Gastrocnemius medialis (tissue), 4 donors: Measurements from ENCODE around the gene FAM89A. TPM values are rescaled to one million over a fixed set of nuclear protein-coding genes. Genes with fewer than 3 reads are reported as not detected.
A peak's percentile ranks its signal among the peaks of the same experiment; 100 is the strongest.

ENCODE experiments used
- ATAC-seq, 2 donors: fragments of 150-250 bp; one replicate each; pipeline ENCODE4 v1.9.1; 2016
- DNase-seq, 2 donors: peaks; one replicate each; pipeline ENCODE4 v3.0.0-alpha.2; 2019
- H3K27ac ChIP-seq, 4 donors: fragments of 200-600 bp; sonication (generic); 1 replicate in 1 of 4; 2 replicates in 3 of 4; pipeline ENCODE4 v1.5.1; 2016 to 2018; ENCODE audit warnings: mild to moderate bottlenecking in 2 of 4, moderate library complexity in 1 of 4
- H3K27me3 ChIP-seq, 3 donors: fragments of 200-600 bp; sonication (generic) in 2 of 3; 1 replicate in 1 of 3; 2 replicates in 2 of 3; pipeline versions ENCODE4 v1.5.1 to v1.6.0; 2016 to 2019; ENCODE audit warnings: mild to moderate bottlenecking in 1 of 3, moderate library complexity in 1 of 3
- H3K36me3 ChIP-seq, 2 donors: fragments of 200-600 bp; sonication (generic) in 1 of 2; one replicate each; pipeline ENCODE4 v1.5.1; 2017 to 2018
- H3K4me1 ChIP-seq, 2 donors: fragments of 200-600 bp; sonication (generic) in 1 of 2; one replicate each; pipeline ENCODE4 v1.5.1; 2016 to 2017; ENCODE audit warnings: mild to moderate bottlenecking in 2 of 2
- H3K4me3 ChIP-seq, 4 donors: fragments of 200-600 bp; sonication (generic) in 3 of 4; 1 replicate in 1 of 4; 2 replicates in 3 of 4; pipeline ENCODE4 v1.5.1; 2016 to 2019; ENCODE audit warnings: mild to moderate bottlenecking in 2 of 4
- H3K9me3 ChIP-seq, 3 donors: fragments of 200-600 bp; sonication (generic) in 2 of 3; 1 replicate in 1 of 3; 2 replicates in 2 of 3; pipeline ENCODE4 v1.5.1; 2016 to 2019
- POLR2A ChIP-seq, 2 donors: fragments of 450-650 bp; IDR thresholded peaks; one replicate each; pipeline ENCODE4 v1.6.1; 2017; ENCODE audit warnings: antibody characterized with exemption in 2 of 2, mild to moderate bottlenecking in 2 of 2, moderate library complexity in 2 of 2
- in situ Hi-C, 4 donors: fragments of 200-750 bp; cut with MboI; loops; one replicate each; pipeline versions ENCODE4 v1.15.0 to v1.8.0; 2017; ENCODE audit warnings: low sequenced_read_pairs in 4 of 4
- intact Hi-C: fragments of 100-400 bp; cut with DNase I; formaldehyde crosslinking; loops from one replicate; pipeline ENCODE4 v1.15.1; 2023; ENCODE audit warnings: low total_unique reads
- total RNA-seq, 4 donors: library from RNA; depleted of rRNA; stranded (reverse); fragments of >200 nt; gene quantifications; one replicate each; pipeline versions ENCODE4 v1.1.0 to v1.2.3, GENCODE V29; 2016
- TF ChIP-seq, protein P1 (sequence below), 5 experiments: fragments of 450-650 bp in 3 of 5; fragments of 200-600 bp in 2 of 5; sonication (generic) in 2 of 5; IDR thresholded peaks in 4 of 5; conservative IDR thresholded peaks in 1 of 5; 1 replicate in 4 of 5; 2 replicates in 1 of 5; pipeline ENCODE4 v1.5.1; 2016 to 2019; ENCODE audit warnings: antibody characterized with exemption in 5 of 5, mild to moderate bottlenecking in 3 of 5, moderate library complexity in 3 of 5

The FAM89A gene
- total RNA-seq, 4 donors from 2014 or later = 2.1 to 8.6 (median 5.3) TPM

DNA sequence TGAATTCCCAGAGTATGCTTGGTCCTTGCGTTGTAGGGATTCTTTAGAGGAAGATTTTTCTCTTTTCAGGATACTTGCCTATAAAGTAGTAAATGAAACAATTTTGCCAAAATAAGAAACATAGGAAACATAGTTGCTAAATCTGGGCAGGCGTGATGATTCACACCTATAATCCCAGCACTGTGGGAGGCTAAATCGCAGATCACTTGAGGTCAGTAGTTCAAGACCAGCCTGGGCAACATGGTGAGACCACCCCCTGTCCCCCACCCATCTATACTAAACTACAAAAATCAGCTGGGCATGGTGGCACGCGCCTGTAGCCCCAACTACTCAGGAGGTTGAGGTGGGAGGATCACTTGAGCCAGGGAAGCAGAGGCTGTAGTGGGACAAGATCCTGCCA, 56.2 kb downstream of the FAM89A start:
- intact Hi-C loops (no loop called here), in situ Hi-C loops (loop anchor here in 2 of 4 donors (25.0 kb wide), 2 partner anchors 228 to 628 kb away; no protein-coding TSS in a partner anchor)
- H3K4me1 ChIP-seq = peaks cover 10 to 14% of the 10 kb centered on the region in 2 donors

GRCh38 chr1:230982696-230983095, 57.4 kb downstream of the FAM89A start:
- no peak overlapping the region for H3K4me3 ChIP-seq
- TF ChIP-seq POLR2A (IDR thresholded peaks at IDR 0.05) = no peak
- TF ChIP-seq, protein P1, sequence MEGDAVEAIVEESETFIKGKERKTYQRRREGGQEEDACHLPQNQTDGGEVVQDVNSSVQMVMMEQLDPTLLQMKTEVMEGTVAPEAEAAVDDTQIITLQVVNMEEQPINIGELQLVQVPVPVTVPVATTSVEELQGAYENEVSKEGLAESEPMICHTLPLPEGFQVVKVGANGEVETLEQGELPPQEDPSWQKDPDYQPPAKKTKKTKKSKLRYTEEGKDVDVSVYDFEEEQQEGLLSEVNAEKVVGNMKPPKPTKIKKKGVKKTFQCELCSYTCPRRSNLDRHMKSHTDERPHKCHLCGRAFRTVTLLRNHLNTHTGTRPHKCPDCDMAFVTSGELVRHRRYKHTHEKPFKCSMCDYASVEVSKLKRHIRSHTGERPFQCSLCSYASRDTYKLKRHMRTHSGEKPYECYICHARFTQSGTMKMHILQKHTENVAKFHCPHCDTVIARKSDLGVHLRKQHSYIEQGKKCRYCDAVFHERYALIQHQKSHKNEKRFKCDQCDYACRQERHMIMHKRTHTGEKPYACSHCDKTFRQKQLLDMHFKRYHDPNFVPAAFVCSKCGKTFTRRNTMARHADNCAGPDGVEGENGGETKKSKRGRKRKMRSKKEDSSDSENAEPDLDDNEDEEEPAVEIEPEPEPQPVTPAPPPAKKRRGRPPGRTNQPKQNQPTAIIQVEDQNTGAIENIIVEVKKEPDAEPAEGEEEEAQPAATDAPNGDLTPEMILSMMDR (IDR thresholded peaks at IDR 0.05 in 4 of 5, conservative IDR thresholded peaks at IDR 0.05 in 1 of 5) = no peak
- in situ Hi-C loops = loop anchor here in 2 of 4 donors (25.0 kb wide), 2 partner anchors 230 to 630 kb away; no protein-coding TSS in a partner anchor
- H3K36me3 ChIP-seq = no peaks in the 10 kb centered on the region
- DNase-seq (no peak), ATAC-seq (no peak)
- peaks cover 11 to 17% of the 10 kb centered on the region in 2 donors for H3K4me1 ChIP-seq
- H3K9me3 ChIP-seq = no peaks in the 10 kb centered on the region
- H3K27me3 ChIP-seq = no peaks in the 10 kb centered on the region
- intact Hi-C loops = no loop called here
- H3K27ac ChIP-seq = no peak overlapping the region

More for the DNA sequence above, 56.2 kb downstream of the FAM89A start:
- no peak overlapping the region for H3K27ac ChIP-seq
- H3K4me3 ChIP-seq = no peak overlapping the region
- no peaks in the 10 kb centered on the region for H3K27me3 ChIP-seq
- H3K36me3 ChIP-seq = no peaks in the 10 kb centered on the region
- no peak for DNase-seq
- H3K9me3 ChIP-seq = no peaks in the 10 kb centered on the region
- no peak for ATAC-seq
- TF ChIP-seq POLR2A (IDR thresholded peaks at IDR 0.05) = no peak
- TF ChIP-seq, protein P1 (IDR thresholded peaks at IDR 0.05 in 4 of 5, conservative IDR thresholded peaks at IDR 0.05 in 1 of 5) = no peak

- Histone ChIP-seq H3K4me1 (peaks cover 17 to 24% of the 10 kb centered on the region in 2 donors), H3K36me3 (no peaks in the 10 kb centered on the region), H3K9me3 (no peaks in the 10 kb centered on the region), H3K27me3 (no peaks in the 10 kb centered on the region), H3K27ac (no peak overlapping the region), H3K4me3 (peak overlapping the region in 3 of 4 donors; percentile 84 to 96 (median 88))
- no peak for TF ChIP-seq POLR2A (IDR thresholded peaks at IDR 0.05)
- TF ChIP-seq, protein P1 (IDR thresholded peaks at IDR 0.05 in 4 of 5, conservative IDR thresholded peaks at IDR 0.05 in 1 of 5) = no peak
- DNase-seq = no peak
- intact Hi-C loops (loop anchor here (2.0 to 5.0 kb wide), 4 partner anchors 113 to 337 kb away; partner anchors contain the start of gene COG2), in situ Hi-C loops (loop anchor here in 2 of 4 donors (25.0 kb wide), 2 partner anchors 232 to 632 kb away; no protein-coding TSS in a partner anchor)
- ATAC-seq = no peak
These were observed 60.1 kb downstream of the FAM89A start for GRCh38 chr1:230979952-230980351.

- Histone ChIP-seq H3K36me3 (no peaks in the 10 kb centered on the region), H3K27ac (peak overlapping the region; percentile 71 to 82 (median 78)), H3K4me3 (peak overlapping the region; percentile 84 to 96 (median 88)), H3K9me3 (no peaks in the 10 kb centered on the region), H3K4me1 (peaks cover 17 to 24% of the 10 kb centered on the region in 2 donors), H3K27me3 (no peaks in the 10 kb centered on the region)
- TF ChIP-seq POLR2A (IDR thresholded peaks at IDR 0.05) = no peak
- TF ChIP-seq, protein P1 (IDR thresholded peaks at IDR 0.05 in 4 of 5, conservative IDR thresholded peaks at IDR 0.05 in 1 of 5) = no peak
- no peak for ATAC-seq
- intact Hi-C loops (loop anchor here (2.0 to 5.0 kb wide), 4 partner anchors 113 to 337 kb away; partner anchors contain the start of gene COG2), in situ Hi-C loops (loop anchor here in 2 of 4 donors (25.0 kb wide), 2 partner anchors 233 to 633 kb away; no protein-coding TSS in a partner anchor)
- no peak for DNase-seq
These were observed 60.7 kb downstream of the FAM89A start for GRCh38 chr1:230979389-230979716.
